SK-N-SH (cell line): ENCODE measurements around the gene DDX46. TPM values are rescaled to one million over a fixed set of nuclear protein-coding genes. Genes with fewer than 3 reads are reported as not detected.

Experiments used
- CTCF ChIA-PET: fragments of 300-600, 350-600 bp; formaldehyde crosslinking; extraction: SDS; loops from one replicate; lab custom pipeline; 2021; lab: Yijun Ruan, JAX
- POLR2A ChIA-PET: fragments of 350-600 bp; sonication (Branson Sonifier 250); formaldehyde crosslinking; extraction: SDS; loops from one replicate; lab custom pipeline; 2020; ENCODE audit warnings: antibody characterized with exemption, inconsistent platforms; lab: Yijun Ruan, JAX
- DNase-seq: peaks from one replicate; pipeline ENCODE4 v3.0.0; 2012
- H2AFZ ChIP-seq: fragments of 200-600 bp; sonication (generic); 2 replicates; pipeline ENCODE4 v1.8.1; 2016; ENCODE audit warnings: antibody characterized with exemption, mild to moderate bottlenecking, low read depth
- H3F3A ChIP-seq: fragments of 200-600 bp; sonication (generic); replicated peaks from 2 replicates; pipeline ENCODE3; 2016; ENCODE audit warnings: antibody characterized with exemption, mild to moderate bottlenecking; ENCODE audit not compliant: insufficient read depth
- H3K27ac ChIP-seq, 2 experiments: fragments of 200-500 bp in 1 of 2; fragments of 200-600 bp in 1 of 2; sonication (Bioruptor generic) in 1 of 2; sonication (generic), shearing (Covaris generic) in 1 of 2; 2 replicates each; pipeline versions ENCODE4 v1.5.1 to v1.6.1; 2014 to 2016; ENCODE audit warnings: low read depth in 2 of 2, inconsistent platforms in 1 of 2, low read length in 1 of 2, mild to moderate bottlenecking in 1 of 2, mixed read lengths in 1 of 2
- H3K27me3 ChIP-seq: fragments of 200-600 bp; sonication (generic), shearing (Covaris generic); 2 replicates; pipeline ENCODE4 v1.6.1; 2016; ENCODE audit warnings: mixed run types; ENCODE audit not compliant: insufficient read depth
- H3K36me3 ChIP-seq, 2 experiments: fragments of 200-500 bp in 1 of 2; fragments of 200-600 bp in 1 of 2; sonication (Bioruptor generic) in 1 of 2; sonication (generic) in 1 of 2; replicated peaks in 1 of 2; 2 replicates each; pipeline versions ENCODE3 to v1.5.1; 2014 to 2016; ENCODE audit warnings: low read length in 1 of 2, mild to moderate bottlenecking in 1 of 2; ENCODE audit not compliant: insufficient read depth in 2 of 2, control insufficient read depth in 1 of 2
- H3K4me1 ChIP-seq, 2 experiments: fragments of 200-500 bp in 1 of 2; fragments of 200-600 bp in 1 of 2; sonication (Bioruptor generic) in 1 of 2; sonication (generic), shearing (Covaris generic) in 1 of 2; 2 replicates each; pipeline versions ENCODE4 v1.5.1 to v1.6.1; 2014 to 2016; ENCODE audit warnings: low read depth in 1 of 2, low read length in 1 of 2, mixed run types in 1 of 2; ENCODE audit not compliant: insufficient read depth in 2 of 2, control insufficient read depth in 1 of 2
- H3K4me2 ChIP-seq: fragments of 200-600 bp; sonication (generic), shearing (Covaris generic); 2 replicates; pipeline ENCODE4 v1.6.1; 2017; ENCODE audit warnings: mixed run types
- H3K4me3 ChIP-seq, 2 experiments: fragments of 200-500 bp in 1 of 2; fragments of 200-600 bp in 1 of 2; sonication (Bioruptor generic) in 1 of 2; sonication (generic), shearing (Covaris generic) in 1 of 2; 2 replicates each; pipeline versions ENCODE4 v1.5.1 to v1.8.1; 2014 to 2016; ENCODE audit warnings: low read depth in 2 of 2, inconsistent platforms in 1 of 2, low read length in 1 of 2, mild to moderate bottlenecking in 1 of 2, mixed read lengths in 1 of 2, moderate library complexity in 1 of 2
- H3K79me2 ChIP-seq: fragments of 200-600 bp; sonication (generic); 2 replicates; pipeline ENCODE4 v1.8.1; 2017; ENCODE audit warnings: mild to moderate bottlenecking; ENCODE audit not compliant: insufficient read depth
- H3K9ac ChIP-seq: fragments of 200-600 bp; sonication (generic); 2 replicates; pipeline ENCODE4 v1.6.1; 2017; ENCODE audit warnings: mixed run types
- H3K9me2 ChIP-seq: fragments of 200-600 bp; sonication (generic); 2 replicates; pipeline ENCODE4 v1.6.1; 2017; ENCODE audit warnings: mixed run types
- H3K9me3 ChIP-seq: fragments of 200-600 bp; sonication (generic); 2 replicates; pipeline ENCODE4 v1.6.1; 2017; ENCODE audit warnings: mixed run types, mild to moderate bottlenecking, moderate library complexity
- H4K20me1 ChIP-seq: fragments of 200-600 bp; sonication (generic); 2 replicates; pipeline ENCODE4 v1.6.1; 2017; ENCODE audit warnings: mild to moderate bottlenecking, mixed run types; ENCODE audit not compliant: insufficient read depth
- CHD2 ChIP-seq: fragments of 150-350 bp; IDR thresholded peaks from 2 replicates; pipeline ENCODE4 v1.6.1; 2018; ENCODE audit warnings: low read length; ENCODE audit not compliant: partially characterized antibody
- CTCF ChIP-seq: fragments of 200-600 bp; sonication (generic); IDR thresholded peaks from 2 replicates; pipeline ENCODE4 v1.6.1; 2017; ENCODE audit warnings: antibody characterized with exemption, mild to moderate bottlenecking, moderate library complexity
- EZH2phosphoT487 ChIP-seq: fragments of 200-600 bp; sonication (generic); IDR thresholded peaks from 2 replicates; pipeline ENCODE4 v1.6.1; 2017; ENCODE audit warnings: low read depth, mixed run types, mild to moderate bottlenecking, antibody characterized with exemption, moderate library complexity, borderline replicate concordance
- FOSL2 ChIP-seq: IDR thresholded peaks from 2 replicates; pipeline ENCODE4 v1.4.0; 2012; ENCODE audit warnings: low read depth, mild to moderate bottlenecking, moderate library complexity, borderline replicate concordance
- FOXM1 ChIP-seq: IDR thresholded peaks from 2 replicates; pipeline ENCODE4 v1.4.0; 2012; ENCODE audit warnings: low read depth, mild to moderate bottlenecking
- GABPA ChIP-seq: IDR thresholded peaks from 2 replicates; pipeline ENCODE4 v1.4.0; 2012; ENCODE audit warnings: low read depth, mild to moderate bottlenecking
- JUND ChIP-seq: IDR thresholded peaks from 2 replicates; pipeline ENCODE4 v1.4.0; 2012
- MAX ChIP-seq: IDR thresholded peaks from 2 replicates; pipeline ENCODE4 v1.4.0; 2012; ENCODE audit warnings: low read depth
- MEF2A ChIP-seq: IDR thresholded peaks from 2 replicates; pipeline ENCODE4 v1.4.0; 2012; ENCODE audit warnings: low read depth, borderline replicate concordance
- MXI1 ChIP-seq: IDR thresholded peaks from 2 replicates; pipeline ENCODE4 v1.6.1; 2012; ENCODE audit warnings: mild to moderate bottlenecking, low read depth, low read length, improper control_type of control experiment
- NRF1 ChIP-seq: IDR thresholded peaks from 2 replicates; pipeline ENCODE4 v1.6.1; 2012; ENCODE audit warnings: low read depth, mild to moderate bottlenecking, low read length
- PBX3 ChIP-seq: IDR thresholded peaks from 2 replicates; pipeline ENCODE4; 2012
- POLR2AphosphoS5 ChIP-seq: IDR thresholded peaks from 2 replicates; pipeline ENCODE4 v1.6.1; 2012; ENCODE audit warnings: low read depth, low read length
- RAD21 ChIP-seq: IDR thresholded peaks from 2 replicates; pipeline ENCODE4 v1.6.1; 2012; ENCODE audit warnings: mild to moderate bottlenecking, low read length
- RCOR1 ChIP-seq: fragments of 150-350 bp; IDR thresholded peaks from 2 replicates; pipeline ENCODE4 v1.6.1; 2017; ENCODE audit warnings: antibody characterized with exemption, low read length
- RFX5 ChIP-seq: IDR thresholded peaks from 2 replicates; pipeline ENCODE4 v1.6.1; 2012; ENCODE audit warnings: mild to moderate bottlenecking, improper control_type of control experiment, low read length
- SMC3 ChIP-seq: IDR thresholded peaks from 2 replicates; pipeline ENCODE4 v1.6.1; 2012; ENCODE audit warnings: low read depth, low read length, improper control_type of control experiment
- TEAD4 ChIP-seq: IDR thresholded peaks from 2 replicates; pipeline ENCODE4 v1.4.0; 2012; ENCODE audit warnings: mild to moderate bottlenecking, borderline replicate concordance; ENCODE audit not compliant: insufficient read depth
- USF2 ChIP-seq: fragments of 150-350 bp; IDR thresholded peaks from 2 replicates; pipeline ENCODE4 v1.6.1; 2017; ENCODE audit warnings: antibody characterized with exemption, low read length, low read depth, borderline replicate concordance
- YY1 ChIP-seq: IDR thresholded peaks from 2 replicates; pipeline ENCODE4 v1.4.0; 2012; ENCODE audit warnings: low read depth, mild to moderate bottlenecking
- WGBS: methylation state at CpG from one replicate; pipeline ENCODE4 v1.1.6; 2017; ENCODE audit warnings: low lambda C conversion rate; 5-methylcytosine and 5-hydroxymethylcytosine counted together
- polyA plus RNA-seq, 3 experiments: library from polyadenylated mRNA; depleted of rRNA; stranded (reverse); fragments of >200 nt; gene quantifications; 2 replicates each; pipeline ENCODE4 v1.2.3, GENCODE V29; 2012
- TF ChIP-seq, protein P1 (sequence below): IDR thresholded peaks from 2 replicates; pipeline ENCODE4 v1.4.0; 2012; ENCODE audit warnings: low read depth, borderline replicate concordance

DDX46 gene
- polyA plus RNA-seq, 1 of the 3 experiments (the other 2 are of a cell fraction): 20.3 TPM

- H3K9ac ChIP-seq: no peak overlapping the region
- no peaks in the 10 kb centered on the region for H3F3A ChIP-seq
- H3K27ac ChIP-seq: no peak overlapping the region
- H3K4me1 ChIP-seq: no peaks in the 10 kb centered on the region
- POLR2A ChIA-PET: no interaction called here
- H3K4me2 ChIP-seq: no peak overlapping the region
- CTCF ChIA-PET: interaction anchor here (0.7 to 1.1 kb wide), 2 partner anchors 14 to 34 kb away, joined by 3 to 4 read pairs; partner anchors contain the start of gene DDX46
- H3K79me2 ChIP-seq: peaks cover 10% of the 10 kb centered on the region; the same call in 1 of the 2 replicates
- H2AFZ ChIP-seq: no peak overlapping the region
- WGBS: 96% methylated on average over 3 of the region's 3 CpGs
- TF ChIP-seq CHD2 (no peak), NRF1 (no peak), CTCF (no peak), MXI1 (no peak), RCOR1 (no peak), YY1 (no peak), FOXM1 (no peak), MEF2A (no peak), TEAD4 (no peak), RAD21 (no peak), PBX3 (no peak), RFX5 (no peak), POLR2AphosphoS5 (no peak), JUND (no peak)
- TF ChIP-seq, protein P1, sequence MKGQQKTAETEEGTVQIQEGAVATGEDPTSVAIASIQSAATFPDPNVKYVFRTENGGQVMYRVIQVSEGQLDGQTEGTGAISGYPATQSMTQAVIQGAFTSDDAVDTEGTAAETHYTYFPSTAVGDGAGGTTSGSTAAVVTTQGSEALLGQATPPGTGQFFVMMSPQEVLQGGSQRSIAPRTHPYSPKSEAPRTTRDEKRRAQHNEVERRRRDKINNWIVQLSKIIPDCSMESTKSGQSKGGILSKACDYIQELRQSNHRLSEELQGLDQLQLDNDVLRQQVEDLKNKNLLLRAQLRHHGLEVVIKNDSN: no peak
- TF ChIP-seq, all 33 proteins: peak for 0
- H3K36me3 ChIP-seq: peaks cover 73 to 79% of the 10 kb centered on the region in 2 experiments
- no peak overlapping the region for H3K4me3 ChIP-seq
- H3K9me2 ChIP-seq: no peaks in the 10 kb centered on the region
- DNase-seq: no peak
- no peaks in the 10 kb centered on the region for H4K20me1 ChIP-seq
- no peaks in the 10 kb centered on the region for H3K27me3 ChIP-seq
- no peaks in the 10 kb centered on the region for H3K9me3 ChIP-seq
Observed at GRCh38 chr5:134792286-134792685, 33.7 kb downstream of the DDX46 start.

DNA sequence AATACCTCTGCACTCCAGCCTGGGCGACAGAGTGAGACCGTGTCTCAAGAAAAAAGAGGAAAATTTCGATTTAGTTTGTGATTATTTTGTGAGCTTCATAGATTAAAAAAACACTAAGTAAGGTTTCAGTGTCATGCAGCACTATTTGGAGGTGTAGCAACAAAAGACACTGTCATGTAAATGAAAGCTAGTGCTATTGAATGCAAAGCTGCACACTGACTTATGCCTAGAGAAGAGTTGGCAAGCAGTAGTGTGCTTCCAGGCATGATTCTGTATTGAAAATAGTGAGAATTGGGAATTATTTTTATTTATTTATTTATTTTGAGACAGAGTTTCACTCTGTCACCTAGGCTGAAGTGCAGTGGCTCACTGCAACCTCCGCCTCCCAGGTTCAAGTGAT is 34.5 kb downstream of the DDX46 start:
- Histone ChIP-seq H3K4me1 (no peaks in the 10 kb centered on the region), H2AFZ (no peak overlapping the region), H3K27me3 (no peaks in the 10 kb centered on the region), H3K36me3 (peaks cover 71 to 77% of the 10 kb centered on the region in 2 experiments), H3F3A (no peaks in the 10 kb centered on the region), H3K9ac (no peak overlapping the region), H3K4me2 (no peak overlapping the region), H3K9me2 (no peaks in the 10 kb centered on the region), H3K27ac (no peak overlapping the region), H3K9me3 (no peaks in the 10 kb centered on the region), H4K20me1 (no peaks in the 10 kb centered on the region), H3K79me2 (peaks cover 6% of the 10 kb centered on the region; the same call in 1 of the 2 replicates), H3K4me3 (no peak overlapping the region)
- no peak for DNase-seq
- ChIA-PET POLR2A (no interaction called here), CTCF (interaction anchor here (1.6 kb wide), 1 partner anchor 12 kb away, joined by 3 read pairs; no protein-coding TSS in a partner anchor)
- 85% methylated on average over 4 of the region's 4 CpGs for WGBS
- TF ChIP-seq MAX: no peak
- TF ChIP-seq CHD2: no peak
- no peak for TF ChIP-seq SMC3
- no peak for TF ChIP-seq GABPA
- TF ChIP-seq EZH2phosphoT487: no peak
- TF ChIP-seq FOSL2: no peak
- TF ChIP-seq POLR2AphosphoS5: no peak
- TF ChIP-seq YY1: no peak
- no peak for TF ChIP-seq PBX3
- no peak for TF ChIP-seq RFX5
- no peak for TF ChIP-seq USF2
- no peak for TF ChIP-seq MEF2A
